NCI-H187 treated with DMSO at 0.1 percent for 48 hours (cell line): Measurements from ENCODE around the gene ADAMTSL3.

ENCODE experiments used
- DNase-seq: peaks from one replicate; lab custom pipeline; 2025; lab: John Stamatoyannopoulos, UW

Gene ADAMTSL3

GRCh38 chr15:83656943-83657528 is 3.1 kb downstream of the ADAMTSL3 start:
- DNase-seq, result no peak

GRCh38 chr15:83657549-83657948 is 3.6 kb downstream of the ADAMTSL3 start:
- no peak for DNase-seq

- no peak for DNase-seq
Observed at GRCh38 chr15:83658430-83659416, 4.8 kb downstream of the ADAMTSL3 start.

GRCh38 chr15:83659417-83659812 is 5.5 kb downstream of the ADAMTSL3 start:
- no peak for DNase-seq

- no peak for DNase-seq
Observed at GRCh38 chr15:83665480-83665879, 11.6 kb downstream of the ADAMTSL3 start.

GRCh38 chr15:83670672-83671229 is 16.8 kb downstream of the ADAMTSL3 start:
- DNase-seq, result no peak

GRCh38 chr15:83671603-83672002 is 17.7 kb downstream of the ADAMTSL3 start:
- DNase-seq, result no peak

- no peak for DNase-seq
Observed at GRCh38 chr15:83673385-83673784, 19.5 kb downstream of the ADAMTSL3 start.

- no peak for DNase-seq
Observed at GRCh38 chr15:83682476-83683088, 28.7 kb downstream of the ADAMTSL3 start.

- DNase-seq, result no peak
Observed at GRCh38 chr15:83685916-83686332, 32.0 kb downstream of the ADAMTSL3 start.

GRCh38 chr15:83688201-83688600 is 34.3 kb downstream of the ADAMTSL3 start:
- no peak for DNase-seq

GRCh38 chr15:83690676-83691075 is 36.8 kb downstream of the ADAMTSL3 start:
- DNase-seq, result no peak

- DNase-seq, result no peak
Observed at GRCh38 chr15:83692746-83693581, 39.0 kb downstream of the ADAMTSL3 start.

- no peak for DNase-seq
Observed at GRCh38 chr15:83694015-83694414, 40.1 kb downstream of the ADAMTSL3 start.

- DNase-seq, result no peak
Observed at GRCh38 chr15:83694536-83694935, 40.6 kb downstream of the ADAMTSL3 start.

GRCh38 chr15:83695246-83695645 is 41.3 kb downstream of the ADAMTSL3 start:
- DNase-seq, result no peak

- DNase-seq, result no peak
Observed at GRCh38 chr15:83695901-83696425, 42.0 kb downstream of the ADAMTSL3 start.

GRCh38 chr15:83697716-83698115 is 43.8 kb downstream of the ADAMTSL3 start:
- DNase-seq, result no peak

GRCh38 chr15:83698294-83698693 is 44.4 kb downstream of the ADAMTSL3 start:
- no peak for DNase-seq

- DNase-seq, result no peak
Observed at GRCh38 chr15:83699028-83699427, 45.1 kb downstream of the ADAMTSL3 start.

- no peak for DNase-seq
Observed at GRCh38 chr15:83700082-83700481, 46.2 kb downstream of the ADAMTSL3 start.
